Fibroblast of peridontal ligament (primary cell): ENCODE measurements around the gene KCNJ16.

Experiments
- DNase-seq: peaks from one replicate; pipeline ENCODE4 v3.0.0-alpha.2; 2010; ENCODE audit errors: extremely low read depth

The KCNJ16 gene

DNA sequence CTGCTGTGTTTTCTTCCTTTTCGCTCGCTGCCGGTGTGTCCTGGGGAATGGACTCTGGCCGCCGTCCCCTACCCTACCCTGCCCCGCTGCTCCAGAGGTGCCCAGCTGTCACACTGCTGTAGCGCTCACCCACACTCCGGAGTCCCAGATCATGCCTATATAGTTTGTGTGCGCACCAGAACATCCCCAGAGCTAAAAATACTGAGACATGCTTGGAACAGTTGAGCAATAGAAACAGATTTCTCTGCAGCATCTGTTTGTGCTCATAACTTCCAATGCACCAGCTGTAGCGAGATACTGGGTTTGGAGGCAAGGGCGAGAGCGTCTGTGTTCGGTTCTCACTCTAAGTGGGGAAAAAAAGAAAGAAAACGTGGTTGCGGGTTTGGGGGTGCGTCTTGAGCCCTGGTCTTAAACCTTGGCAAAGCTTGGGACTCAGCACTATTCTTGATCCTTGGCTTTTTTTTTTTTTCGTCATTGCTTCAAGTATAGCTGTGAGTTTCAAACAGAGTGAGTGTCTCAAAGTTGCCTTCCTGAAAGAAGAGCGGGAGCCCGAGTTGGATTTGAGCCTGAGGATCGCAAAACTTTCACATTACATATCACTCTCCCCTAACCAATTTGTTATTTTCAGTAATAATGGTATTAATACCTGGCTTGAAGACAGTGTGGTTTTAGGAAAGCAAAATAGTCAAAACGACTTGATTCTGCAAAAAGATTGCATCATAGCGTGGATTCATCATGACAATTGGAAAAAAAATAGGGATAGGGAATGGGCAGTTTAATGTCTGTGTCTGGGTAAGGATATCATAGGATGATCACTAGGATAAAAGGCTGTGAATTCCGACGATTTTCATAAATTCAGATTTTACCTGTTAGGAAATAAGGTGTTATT lies 94.9 kb downstream of the KCNJ16 start:
- DNase-seq: peak; percentile 74

DNA sequence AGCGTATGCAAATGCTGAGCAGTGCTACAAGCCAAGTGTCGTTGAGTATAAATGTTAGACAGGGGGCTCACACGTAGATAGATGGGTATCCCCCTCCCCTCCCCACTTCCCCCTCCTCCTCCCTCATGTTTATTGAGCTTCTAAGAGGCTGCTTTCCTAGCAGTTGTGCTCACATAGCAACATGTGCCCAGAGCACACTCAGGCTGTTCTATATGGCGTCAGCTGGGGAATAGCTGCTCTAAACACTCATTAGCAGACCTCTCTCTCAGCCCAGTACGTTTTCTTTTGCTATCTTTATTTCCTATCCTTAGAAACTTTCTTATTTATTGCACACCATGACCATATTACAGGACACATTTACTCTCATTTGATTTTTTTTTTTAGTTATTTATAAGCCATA lies 96.1 kb downstream of the KCNJ16 start:
- no peak for DNase-seq

DNA sequence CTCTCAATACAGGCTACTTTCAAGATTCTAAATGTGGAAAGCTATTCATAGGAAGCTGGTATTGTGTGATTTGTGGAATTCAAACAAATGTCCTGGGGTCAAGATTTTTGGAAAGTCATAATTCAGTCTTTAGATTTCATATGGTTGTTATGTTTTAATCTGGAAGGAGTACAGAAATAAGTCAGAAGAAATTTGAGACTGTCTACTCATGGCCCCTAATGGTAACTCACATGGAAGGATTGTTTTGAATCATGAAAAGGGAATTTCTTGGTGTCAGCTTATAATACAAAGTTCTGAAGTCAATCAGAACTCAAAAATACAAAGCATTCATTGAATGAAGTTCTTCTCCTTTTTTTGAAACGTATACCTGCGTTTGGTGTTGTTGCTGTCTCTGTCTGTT lies 97.4 kb downstream of the KCNJ16 start:
- DNase-seq: peak; percentile 62

DNA sequence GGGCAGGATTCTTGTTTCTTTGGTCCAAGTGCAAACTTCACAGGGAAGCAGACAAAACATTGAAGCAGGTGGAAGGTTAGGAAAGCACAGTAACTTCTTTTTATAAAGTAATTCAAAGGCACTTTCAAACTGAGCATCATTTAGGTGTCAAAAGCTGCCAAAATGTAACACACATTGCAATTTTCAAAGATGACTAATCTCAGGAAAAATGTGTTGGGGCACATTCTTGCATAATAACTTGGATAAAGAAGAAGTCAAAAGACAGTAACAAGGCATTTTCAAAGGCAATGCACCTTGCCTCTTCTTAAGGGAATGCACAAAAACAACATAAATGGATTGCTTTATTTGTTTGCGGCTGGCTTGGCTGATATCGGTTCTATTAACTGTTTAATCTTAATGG lies 97.9 kb downstream of the KCNJ16 start:
- DNase-seq: peak; percentile 50

DNA sequence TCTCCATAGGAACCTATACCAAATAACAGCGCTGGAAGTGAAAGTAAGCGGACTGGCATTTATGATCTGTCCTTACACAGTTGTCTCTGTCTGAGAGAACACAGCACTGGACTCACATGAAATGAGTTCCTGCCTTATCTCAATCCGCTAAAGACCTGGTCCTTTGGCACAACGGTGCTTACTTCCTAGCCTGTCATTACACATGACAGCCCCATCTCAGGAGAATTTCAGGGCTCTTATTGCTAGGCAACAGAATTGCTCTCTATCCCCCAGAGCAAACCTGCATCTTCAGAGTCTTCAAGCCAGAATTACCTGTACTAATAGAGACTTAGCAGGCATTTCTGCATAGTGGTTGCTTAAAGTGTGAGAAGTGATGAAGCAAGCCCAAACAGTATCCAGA lies 98.7 kb downstream of the KCNJ16 start:
- no peak for DNase-seq

DNA sequence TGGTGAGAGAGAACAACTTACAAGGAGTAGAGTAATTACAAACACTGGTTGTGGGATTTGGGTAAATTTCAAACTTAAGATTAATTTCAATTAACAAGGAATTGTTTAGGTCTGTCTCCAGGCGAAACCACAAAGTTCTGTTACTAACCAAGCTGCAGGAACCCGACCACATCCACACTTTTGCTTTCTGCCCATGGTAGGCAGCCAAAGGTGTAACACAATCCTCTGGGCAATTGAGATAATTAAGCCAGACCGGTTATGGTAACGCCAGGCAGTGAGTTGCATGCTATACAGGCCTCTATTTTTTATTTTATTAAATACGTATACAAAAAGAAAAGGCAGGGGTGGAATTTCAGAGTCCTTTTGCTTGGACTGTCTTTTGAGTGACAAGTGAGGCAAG lies 106.4 kb downstream of the KCNJ16 start:
- peak; percentile 44 for DNase-seq

DNA sequence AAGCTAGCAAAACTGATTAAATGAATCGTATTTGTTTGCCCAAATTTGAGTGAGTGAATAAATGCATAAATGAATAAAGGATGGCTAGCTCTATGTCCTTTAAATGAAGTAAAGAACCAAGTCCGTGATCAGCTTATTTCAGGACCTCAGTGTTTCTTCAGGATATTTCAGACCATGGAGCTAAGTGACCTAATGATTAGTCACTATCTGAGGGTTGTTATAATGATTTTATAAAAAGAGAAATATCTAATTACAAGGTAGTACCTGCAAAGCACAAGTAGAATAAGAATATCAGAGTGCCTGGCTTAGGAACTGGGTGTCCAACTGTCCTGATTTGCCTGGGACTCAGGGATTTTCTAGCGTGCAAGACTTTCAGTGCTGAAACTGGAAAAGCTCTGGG lies 106.8 kb downstream of the KCNJ16 start:
- DNase-seq: no peak

DNA sequence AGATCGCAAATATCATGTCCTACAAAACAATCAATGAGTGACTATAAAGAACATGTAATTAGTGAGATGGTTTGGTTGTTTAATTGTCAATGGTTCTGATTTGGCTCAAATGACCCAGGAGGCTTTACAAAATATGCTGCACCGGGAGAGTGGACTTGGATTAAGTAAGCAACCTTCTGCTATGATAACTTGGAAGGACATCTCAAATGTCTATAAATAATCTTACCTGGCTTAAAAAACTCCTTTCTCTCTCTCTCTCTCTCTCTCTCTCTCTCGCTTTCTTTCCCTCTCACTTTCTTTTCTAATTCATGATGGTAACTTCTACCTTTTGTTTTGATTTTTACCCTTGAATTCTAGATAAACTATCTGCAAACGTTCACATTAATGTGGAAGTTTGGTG lies 108.5 kb downstream of the KCNJ16 start:
- DNase-seq: no peak

DNA sequence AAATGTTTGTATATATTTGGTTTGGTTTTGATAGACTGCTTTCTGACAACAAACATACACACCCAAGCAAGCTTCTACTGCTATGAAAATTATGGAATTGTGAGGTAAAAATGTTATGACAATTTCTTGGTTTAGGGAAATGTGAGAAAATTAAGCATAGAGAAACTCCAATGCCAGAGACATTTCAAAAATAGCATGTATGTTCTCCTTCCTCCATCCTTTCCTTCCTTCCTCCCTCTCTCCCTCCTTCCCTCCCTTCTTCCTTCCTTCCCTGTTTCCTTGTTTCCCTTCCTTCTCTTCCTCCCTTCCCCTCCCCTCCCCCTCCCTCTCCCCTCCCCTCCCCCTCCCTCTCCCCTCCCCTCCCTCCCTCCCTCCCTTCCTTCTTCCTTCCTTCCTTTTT lies 109.2 kb downstream of the KCNJ16 start:
- DNase-seq: no peak

DNA sequence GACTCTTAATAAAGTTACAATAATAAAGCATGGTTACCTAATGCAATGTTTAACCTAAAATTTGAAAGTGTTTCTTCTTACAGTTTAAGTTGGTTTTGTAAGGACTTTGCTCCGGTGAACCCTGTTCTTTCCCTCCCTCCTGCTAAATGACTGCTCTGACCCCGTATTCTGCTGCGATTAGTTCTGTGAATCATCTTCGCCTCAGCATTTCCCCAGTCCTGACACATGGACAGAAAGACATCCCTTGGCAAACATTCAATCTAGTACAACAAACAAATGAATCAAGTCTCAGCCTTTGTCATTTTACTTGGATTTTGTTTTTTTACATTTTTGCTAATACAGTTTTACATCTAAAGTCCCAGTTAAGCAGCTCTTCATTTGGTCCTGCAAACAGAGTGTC lies 109.7 kb downstream of the KCNJ16 start:
- DNase-seq: peak; percentile 41
